Testis (tissue), 2 donors: ENCODE measurements around the gene TSPAN2.

ENCODE experiments used
- CTCF ChIP-seq, 3 experiments: fragments of 450-650 bp in 2 of 3; fragments of 200-600 bp in 1 of 3; sonication (generic) in 1 of 3; IDR thresholded peaks; one replicate each; pipeline ENCODE4 v1.5.1; 2016 to 2019; ENCODE audit warnings: antibody characterized with exemption in 3 of 3, mild to moderate bottlenecking in 2 of 3, moderate library complexity in 1 of 3
- POLR2A ChIP-seq: fragments of 450-650 bp; IDR thresholded peaks from one replicate; pipeline ENCODE4 v1.6.1; 2017; ENCODE audit warnings: antibody characterized with exemption, mild to moderate bottlenecking, moderate library complexity

GRCh38 chr1:115115521-115116161, 26.3 kb upstream of the TSPAN2 start:
- TF ChIP-seq CTCF (IDR thresholded peaks at IDR 0.05) (no peak), POLR2A (no peak)
